ENCODE results near the gene CDKL5.

Gene CDKL5

DNA sequence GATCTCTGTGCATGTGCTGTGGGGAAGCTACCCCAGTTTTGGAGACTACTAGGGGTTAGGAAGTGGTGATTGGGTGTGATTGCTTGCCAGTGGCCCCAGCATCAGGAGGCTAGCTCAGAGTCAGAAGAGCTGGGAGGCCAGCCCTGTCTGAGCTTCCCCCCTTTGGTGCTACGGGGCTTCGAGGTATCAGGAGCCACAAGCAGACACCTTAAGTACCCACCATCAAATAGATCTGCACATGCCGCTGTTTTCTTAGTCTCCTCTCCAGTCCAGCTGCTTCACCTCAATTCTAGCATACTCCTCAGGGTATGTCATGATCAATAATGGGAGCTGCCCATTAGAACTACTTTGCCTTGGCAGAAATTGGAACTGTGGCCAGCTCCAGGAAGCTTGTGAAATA, 271.2 kb downstream of the CDKL5 start:
- H3K4me3 ChIP-seq (replicated peaks; ENCODE audit: insufficient read depth, low read length) = no peak overlapping the region
- TF ChIP-seq SPI1 (IDR thresholded peaks at IDR 0.05; ENCODE audit: borderline replicate concordance, low read depth) (no peak), GABPA (IDR thresholded peaks at IDR 0.05; ENCODE audit: low read depth) (no peak), POLR2AphosphoS5 (IDR thresholded peaks at IDR 0.05; ENCODE audit: low read depth) (no peak)
- TF ChIP-seq, protein P1, sequence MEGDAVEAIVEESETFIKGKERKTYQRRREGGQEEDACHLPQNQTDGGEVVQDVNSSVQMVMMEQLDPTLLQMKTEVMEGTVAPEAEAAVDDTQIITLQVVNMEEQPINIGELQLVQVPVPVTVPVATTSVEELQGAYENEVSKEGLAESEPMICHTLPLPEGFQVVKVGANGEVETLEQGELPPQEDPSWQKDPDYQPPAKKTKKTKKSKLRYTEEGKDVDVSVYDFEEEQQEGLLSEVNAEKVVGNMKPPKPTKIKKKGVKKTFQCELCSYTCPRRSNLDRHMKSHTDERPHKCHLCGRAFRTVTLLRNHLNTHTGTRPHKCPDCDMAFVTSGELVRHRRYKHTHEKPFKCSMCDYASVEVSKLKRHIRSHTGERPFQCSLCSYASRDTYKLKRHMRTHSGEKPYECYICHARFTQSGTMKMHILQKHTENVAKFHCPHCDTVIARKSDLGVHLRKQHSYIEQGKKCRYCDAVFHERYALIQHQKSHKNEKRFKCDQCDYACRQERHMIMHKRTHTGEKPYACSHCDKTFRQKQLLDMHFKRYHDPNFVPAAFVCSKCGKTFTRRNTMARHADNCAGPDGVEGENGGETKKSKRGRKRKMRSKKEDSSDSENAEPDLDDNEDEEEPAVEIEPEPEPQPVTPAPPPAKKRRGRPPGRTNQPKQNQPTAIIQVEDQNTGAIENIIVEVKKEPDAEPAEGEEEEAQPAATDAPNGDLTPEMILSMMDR (IDR thresholded peaks at IDR 0.05; ENCODE audit: insufficient read depth, low read length) = no peak
- TF ChIP-seq, protein P2, sequence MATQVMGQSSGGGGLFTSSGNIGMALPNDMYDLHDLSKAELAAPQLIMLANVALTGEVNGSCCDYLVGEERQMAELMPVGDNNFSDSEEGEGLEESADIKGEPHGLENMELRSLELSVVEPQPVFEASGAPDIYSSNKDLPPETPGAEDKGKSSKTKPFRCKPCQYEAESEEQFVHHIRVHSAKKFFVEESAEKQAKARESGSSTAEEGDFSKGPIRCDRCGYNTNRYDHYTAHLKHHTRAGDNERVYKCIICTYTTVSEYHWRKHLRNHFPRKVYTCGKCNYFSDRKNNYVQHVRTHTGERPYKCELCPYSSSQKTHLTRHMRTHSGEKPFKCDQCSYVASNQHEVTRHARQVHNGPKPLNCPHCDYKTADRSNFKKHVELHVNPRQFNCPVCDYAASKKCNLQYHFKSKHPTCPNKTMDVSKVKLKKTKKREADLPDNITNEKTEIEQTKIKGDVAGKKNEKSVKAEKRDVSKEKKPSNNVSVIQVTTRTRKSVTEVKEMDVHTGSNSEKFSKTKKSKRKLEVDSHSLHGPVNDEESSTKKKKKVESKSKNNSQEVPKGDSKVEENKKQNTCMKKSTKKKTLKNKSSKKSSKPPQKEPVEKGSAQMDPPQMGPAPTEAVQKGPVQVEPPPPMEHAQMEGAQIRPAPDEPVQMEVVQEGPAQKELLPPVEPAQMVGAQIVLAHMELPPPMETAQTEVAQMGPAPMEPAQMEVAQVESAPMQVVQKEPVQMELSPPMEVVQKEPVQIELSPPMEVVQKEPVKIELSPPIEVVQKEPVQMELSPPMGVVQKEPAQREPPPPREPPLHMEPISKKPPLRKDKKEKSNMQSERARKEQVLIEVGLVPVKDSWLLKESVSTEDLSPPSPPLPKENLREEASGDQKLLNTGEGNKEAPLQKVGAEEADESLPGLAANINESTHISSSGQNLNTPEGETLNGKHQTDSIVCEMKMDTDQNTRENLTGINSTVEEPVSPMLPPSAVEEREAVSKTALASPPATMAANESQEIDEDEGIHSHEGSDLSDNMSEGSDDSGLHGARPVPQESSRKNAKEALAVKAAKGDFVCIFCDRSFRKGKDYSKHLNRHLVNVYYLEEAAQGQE (IDR thresholded peaks at IDR 0.05; ENCODE audit: insufficient replicate concordance, low read depth) = no peak
- no peak overlapping the region for H3K27ac ChIP-seq (replicated peaks)
- no peaks in the 10 kb centered on the region for H3K27me3 ChIP-seq (ENCODE audit: insufficient read depth, poor library complexity, severe bottlenecking)
- no peak for DNase-seq (ENCODE audit: low read depth in 1 of 2, low spot score in 1 of 2)

GRCh38 chrX:18698737-18699650, 273.6 kb downstream of the CDKL5 start:
- H3K4me3 ChIP-seq (replicated peaks; ENCODE audit: insufficient read depth, low read length) = no peak overlapping the region

GRCh38 chrX:18701621-18702361, 276.4 kb downstream of the CDKL5 start:
- DNase-seq (ENCODE audit: low read depth in 1 of 2, low spot score in 1 of 2) = no peak
- no peaks in the 10 kb centered on the region for H3K27me3 ChIP-seq (ENCODE audit: insufficient read depth, poor library complexity, severe bottlenecking)
- TF ChIP-seq POLR2AphosphoS5 (IDR thresholded peaks at IDR 0.05; ENCODE audit: low read depth) = no peak
- TF ChIP-seq, protein P2 (IDR thresholded peaks at IDR 0.05; ENCODE audit: insufficient replicate concordance, low read depth) = no peak
- no peak for TF ChIP-seq GABPA (IDR thresholded peaks at IDR 0.05; ENCODE audit: low read depth)
- TF ChIP-seq, protein P1 (IDR thresholded peaks at IDR 0.05; ENCODE audit: insufficient read depth, low read length) = no peak
- no peak for TF ChIP-seq SPI1 (IDR thresholded peaks at IDR 0.05; ENCODE audit: borderline replicate concordance, low read depth)
- no peak overlapping the region for H3K4me3 ChIP-seq (replicated peaks; ENCODE audit: insufficient read depth, low read length)
- H3K27ac ChIP-seq (replicated peaks) = no peak overlapping the region

More at GRCh38 chrX:18698737-18699650, 273.6 kb downstream of the CDKL5 start:
- no peak for DNase-seq (ENCODE audit: low read depth in 1 of 2, low spot score in 1 of 2)
- Histone ChIP-seq H3K27me3 (ENCODE audit: insufficient read depth, poor library complexity, severe bottlenecking) (no peaks in the 10 kb centered on the region), H3K27ac (replicated peaks) (no peak overlapping the region)
- TF ChIP-seq, protein P1 (IDR thresholded peaks at IDR 0.05; ENCODE audit: insufficient read depth, low read length) = no peak
- TF ChIP-seq POLR2AphosphoS5 (IDR thresholded peaks at IDR 0.05; ENCODE audit: low read depth) (no peak), GABPA (IDR thresholded peaks at IDR 0.05; ENCODE audit: low read depth) (no peak), SPI1 (IDR thresholded peaks at IDR 0.05; ENCODE audit: borderline replicate concordance, low read depth) (no peak)
